NB4 (cell line): ENCODE results near the gene SIX2.

Experiments
- CTCF ChIP-seq: IDR thresholded peaks from one replicate; pipeline ENCODE4 v1.5.1; 2012; ENCODE audit warnings: low read depth, low read length
- MAX ChIP-seq: IDR thresholded peaks from 2 replicates; pipeline ENCODE4 v1.6.1; 2011; ENCODE audit warnings: low read depth, low read length
- POLR2A ChIP-seq: IDR thresholded peaks from 2 replicates; pipeline ENCODE4 v1.6.1; 2011; ENCODE audit warnings: mild to moderate bottlenecking; ENCODE audit not compliant: insufficient read length; ENCODE audit errors: extremely low read depth

GRCh38 chr2:45006041-45006941, 3.0 kb downstream of the SIX2 start:
- TF ChIP-seq CTCF (no peak), POLR2A (no peak), MAX (no peak)
